Spleen (tissue), 11 donors: Measurements from ENCODE around the gene CPA4. TPM values are rescaled to one million over a fixed set of nuclear protein-coding genes. Genes with fewer than 3 reads are reported as not detected.

Experiments
- DNase-seq: peaks from one replicate; pipeline ENCODE4 v3.0.0-alpha.2; 2020
- H3K27ac ChIP-seq, 8 donors: fragments of 200-600 bp; sonication (generic) in 7 of 8; 1 replicate in 4 of 8; 2 replicates in 4 of 8; pipeline versions ENCODE4 v1.5.0 to v1.8.0; 2016 to 2021; ENCODE audit warnings: inconsistent platforms in 4 of 8, mild to moderate bottlenecking in 4 of 8, moderate library complexity in 1 of 8
- H3K27me3 ChIP-seq, 7 donors: fragments of 200-600 bp; sonication (generic) in 6 of 7; replicated peaks in 1 of 7; 1 replicate in 4 of 7; 2 replicates in 3 of 7; pipeline versions ENCODE4 v1.5.0 to v1.8.0; 2016 to 2021; ENCODE audit warnings: inconsistent platforms in 3 of 7, mild to moderate bottlenecking in 1 of 7
- H3K36me3 ChIP-seq, 6 donors: fragments of 200-600 bp; sonication (generic) in 5 of 6; 1 replicate in 4 of 6; 2 replicates in 2 of 6; pipeline versions ENCODE4 v1.5.0 to v1.8.0; 2016 to 2021; ENCODE audit warnings: inconsistent platforms in 2 of 6
- H3K4me1 ChIP-seq, 6 donors: fragments of 200-600 bp; sonication (generic) in 5 of 6; 1 replicate in 3 of 6; 2 replicates in 3 of 6; pipeline versions ENCODE4 v1.5.0 to v1.8.0; 2016 to 2021; ENCODE audit warnings: inconsistent platforms in 3 of 6
- H3K4me3 ChIP-seq, 8 donors: fragments of 200-600 bp; sonication (generic) in 7 of 8; 1 replicate in 4 of 8; 2 replicates in 4 of 8; pipeline versions ENCODE4 v1.5.0 to v1.8.0; 2016 to 2021; ENCODE audit warnings: inconsistent platforms in 4 of 8, mild to moderate bottlenecking in 4 of 8, moderate library complexity in 2 of 8
- H3K9me3 ChIP-seq, 8 donors: fragments of 200-600 bp; sonication (generic) in 7 of 8; 1 replicate in 4 of 8; 2 replicates in 4 of 8; pipeline versions ENCODE4 v1.5.0 to v1.8.0; 2016 to 2021; ENCODE audit warnings: inconsistent platforms in 4 of 8
- POLR2A ChIP-seq, 3 donors: fragments of 450-650 bp; IDR thresholded peaks; one replicate each; pipeline ENCODE4 v1.5.1; 2017; ENCODE audit warnings: antibody characterized with exemption in 3 of 3, mild to moderate bottlenecking in 1 of 3
- POLR2AphosphoS5 ChIP-seq, 3 donors: sonication (generic); formaldehyde crosslinking; IDR thresholded peaks; one replicate each; pipeline ENCODE4 v1.5.1; 2017; ENCODE audit warnings: antibody characterized with exemption in 3 of 3
- WGBS, 5 donors: extraction: QIAGEN DNeasy Blood & Tissue Kit in 3 of 5; methylation state at CpG; one replicate each; pipeline versions ENCODE4 v1.1.5 to v1.1.7; 2013 to 2018; 5-methylcytosine and 5-hydroxymethylcytosine counted together
- intact Hi-C: fragments of 100-400 bp; cut with DNase I; formaldehyde crosslinking; loops from one replicate; pipeline ENCODE4 v1.15.0; 2023; ENCODE audit warnings: low total_unique reads
- polyA plus RNA-seq, 3 donors: library from polyadenylated mRNA; stranded (reverse); fragments of 200-250 nt; gene quantifications; one replicate each; pipeline ENCODE4 v1.2.1, GENCODE V29; 2013
- total RNA-seq, 7 donors: library from RNA; depleted of rRNA in 3 of 7; stranded (reverse); fragments of >200 nt in 3 of 7; fragmentation: NEBNext Ultra II Directional in 4 of 7; extraction: Animal tissue kit (Norgen Biotek cat#: 25700) in 4 of 7; gene quantifications; one replicate each; pipeline versions ENCODE4 v1.1.0 to v1.2.1, GENCODE V29; 2016 to 2021
- TF ChIP-seq, protein P1 (sequence below), 11 experiments: fragments of 200-600 bp in 7 of 11; fragments of 450-650 bp in 4 of 11; sonication (generic) in 4 of 11; IDR thresholded peaks in 8 of 11; conservative IDR thresholded peaks in 3 of 11; 1 replicate in 7 of 11; 2 replicates in 4 of 11; pipeline versions ENCODE4 v1.4.0 to v1.8.0; 2016 to 2021; ENCODE audit warnings: antibody characterized with exemption in 11 of 11, inconsistent platforms in 4 of 11, mild to moderate bottlenecking in 1 of 11
- donor health status: healthy with polysubstance abuse.
- donor health status: DM: no; HTN: no; CAD: no; lungs with moderate emphysema.
- donor health status: DM: no; HTN: no; CAD: no.
- donor health status: Bipolar disorder and iron deficiency.
- donor health status: healthy.
- donor health status: DM: no; HTN: no; CAD: no.
- donor health status: DM: yes; HTN: yes; CAD: no.

Gene CPA4
- total and polyA plus RNA-seq, 10 donors = 0.15 to 3.3 (median 0.78) TPM

DNA sequence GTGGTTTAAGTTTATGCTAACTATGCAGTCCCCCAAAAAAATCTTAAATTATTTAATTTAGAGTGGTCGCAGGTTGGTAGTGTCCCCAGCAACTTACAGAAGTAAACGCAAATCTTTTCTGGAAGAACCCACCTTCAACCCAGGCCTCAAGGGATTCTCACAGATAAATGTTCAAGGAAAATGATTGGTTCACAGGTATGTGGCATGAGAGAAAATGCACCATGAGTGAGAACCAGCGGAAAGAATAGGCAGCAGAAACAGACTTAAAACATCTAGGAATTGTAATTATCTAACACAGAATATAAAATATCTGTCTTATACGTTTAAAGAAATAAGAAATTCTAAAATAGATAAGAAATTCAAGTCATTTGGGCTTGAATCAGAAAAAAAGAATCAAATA lies 48.9 kb downstream of the CPA4 start:
- WGBS, 5 donors = 91 to 94% (median 94%) methylated on average over 4 of the region's 4 CpGs
- no peak overlapping the region for H3K27ac ChIP-seq

DNA sequence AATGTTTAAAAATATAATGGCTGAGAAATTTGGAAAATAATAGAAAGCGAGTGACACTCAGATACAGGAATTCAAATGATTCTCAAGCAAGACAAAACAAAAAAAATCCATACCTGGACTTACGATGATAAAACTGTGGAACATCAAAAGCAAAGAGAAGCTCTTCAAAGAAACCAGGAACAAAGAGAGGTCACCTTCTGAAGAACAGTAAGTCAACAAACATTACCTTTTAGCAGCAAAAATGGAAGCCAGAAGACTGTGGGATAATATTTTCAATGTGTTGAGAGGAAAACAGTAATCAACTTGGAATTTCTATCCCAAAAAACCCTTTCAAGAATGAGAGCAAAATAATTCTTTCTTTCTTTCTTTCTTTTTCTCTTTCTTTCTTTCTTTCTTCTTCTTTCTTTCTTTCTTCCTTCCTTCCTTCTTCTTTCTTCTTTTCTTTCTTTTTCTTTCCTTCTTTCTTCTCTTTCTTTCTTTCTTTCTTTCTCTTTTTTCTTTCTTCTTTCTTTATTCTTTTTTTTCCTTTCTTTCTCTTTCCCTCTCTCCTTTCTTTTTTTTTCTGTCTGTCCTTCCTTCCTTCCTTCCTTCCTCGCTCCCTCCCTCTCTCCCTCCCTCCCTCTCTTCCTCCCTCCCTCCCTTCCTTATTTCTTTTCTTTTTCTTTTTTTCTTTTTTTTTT lies 49.9 kb downstream of the CPA4 start:
- 90 to 96% (median 94%) methylated on average over 3 of the region's 3 CpGs for WGBS, 5 donors
- H3K9me3 ChIP-seq = peaks cover 0 to 5% (median 0%) of the 10 kb centered on the region in 8 donors
- no peak overlapping the region for H3K27ac ChIP-seq
- H3K27me3 ChIP-seq = no peaks in the 10 kb centered on the region
- no peak for TF ChIP-seq POLR2AphosphoS5 (IDR thresholded peaks at IDR 0.05)
- TF ChIP-seq POLR2A (IDR thresholded peaks at IDR 0.05) = no peak
- TF ChIP-seq, protein P1, sequence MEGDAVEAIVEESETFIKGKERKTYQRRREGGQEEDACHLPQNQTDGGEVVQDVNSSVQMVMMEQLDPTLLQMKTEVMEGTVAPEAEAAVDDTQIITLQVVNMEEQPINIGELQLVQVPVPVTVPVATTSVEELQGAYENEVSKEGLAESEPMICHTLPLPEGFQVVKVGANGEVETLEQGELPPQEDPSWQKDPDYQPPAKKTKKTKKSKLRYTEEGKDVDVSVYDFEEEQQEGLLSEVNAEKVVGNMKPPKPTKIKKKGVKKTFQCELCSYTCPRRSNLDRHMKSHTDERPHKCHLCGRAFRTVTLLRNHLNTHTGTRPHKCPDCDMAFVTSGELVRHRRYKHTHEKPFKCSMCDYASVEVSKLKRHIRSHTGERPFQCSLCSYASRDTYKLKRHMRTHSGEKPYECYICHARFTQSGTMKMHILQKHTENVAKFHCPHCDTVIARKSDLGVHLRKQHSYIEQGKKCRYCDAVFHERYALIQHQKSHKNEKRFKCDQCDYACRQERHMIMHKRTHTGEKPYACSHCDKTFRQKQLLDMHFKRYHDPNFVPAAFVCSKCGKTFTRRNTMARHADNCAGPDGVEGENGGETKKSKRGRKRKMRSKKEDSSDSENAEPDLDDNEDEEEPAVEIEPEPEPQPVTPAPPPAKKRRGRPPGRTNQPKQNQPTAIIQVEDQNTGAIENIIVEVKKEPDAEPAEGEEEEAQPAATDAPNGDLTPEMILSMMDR (IDR thresholded peaks at IDR 0.05 in 8 of 11, conservative IDR thresholded peaks at IDR 0.05 in 3 of 11) = no peak
- intact Hi-C loops = no loop called here
- no peak overlapping the region for H3K4me3 ChIP-seq
- DNase-seq = no peak
- no peaks in the 10 kb centered on the region for H3K36me3 ChIP-seq
- H3K4me1 ChIP-seq = no peaks in the 10 kb centered on the region

More for the DNA sequence above, 48.9 kb downstream of the CPA4 start:
- Histone ChIP-seq H3K4me3 (no peak overlapping the region), H3K4me1 (no peaks in the 10 kb centered on the region), H3K36me3 (no peaks in the 10 kb centered on the region), H3K27me3 (no peaks in the 10 kb centered on the region), H3K9me3 (peaks cover 0 to 5% (median 0%) of the 10 kb centered on the region in 8 donors)
- intact Hi-C loops = no loop called here
- no peak for DNase-seq
- no peak for TF ChIP-seq POLR2AphosphoS5 (IDR thresholded peaks at IDR 0.05)

DNA sequence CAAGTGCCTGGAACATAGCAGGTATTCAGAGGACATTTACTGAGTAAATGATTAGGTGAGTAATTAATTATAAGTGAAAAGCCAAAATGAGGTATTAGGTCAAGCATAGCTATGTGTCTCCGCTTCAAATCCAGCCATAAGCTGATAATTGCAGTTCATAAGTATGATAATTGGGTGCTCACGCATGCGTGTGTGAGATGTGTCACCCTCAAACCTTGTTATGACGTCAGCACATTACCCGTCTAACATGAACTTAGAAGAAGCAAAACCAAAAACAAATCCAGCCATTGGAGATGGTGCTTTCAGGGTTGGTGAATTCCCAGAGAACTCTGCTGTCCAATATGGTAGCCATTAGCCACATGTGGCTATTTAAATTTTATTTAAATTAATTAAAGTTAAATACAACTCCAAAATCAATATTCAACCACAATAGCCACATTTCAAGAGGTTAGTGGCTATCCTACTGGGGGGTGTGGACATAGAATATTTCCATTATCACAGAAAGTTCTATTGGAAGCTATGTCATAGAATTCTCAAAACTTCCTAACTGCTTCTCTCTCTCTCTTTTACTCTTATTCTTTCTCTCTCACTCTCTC lies 51.4 kb downstream of the CPA4 start, which contains the start of gene CPA5:
CPA5 (plus strand) TSS at position 546 of the 596 bp plus-strand sequence. CDS start 1,670 bp downstream, outside the sequence.
- no peaks in the 10 kb centered on the region for H3K27me3 ChIP-seq
- peaks cover 0 to 5% (median 0%) of the 10 kb centered on the region in 8 donors for H3K9me3 ChIP-seq
- H3K27ac ChIP-seq = no peak within 1 kb of the TSS
- WGBS, 5 donors = 90 to 98% (median 92%) methylated on average over 5 of the region's 5 CpGs
- DNase-seq = no peak
- H3K4me3 ChIP-seq = no peak within 1 kb of the TSS
- no peaks in the 10 kb centered on the region for H3K4me1 ChIP-seq
- no peaks in the 10 kb centered on the region for H3K36me3 ChIP-seq
- intact Hi-C loops = no loop called here
- TF ChIP-seq POLR2AphosphoS5 (IDR thresholded peaks at IDR 0.05) (no peak), POLR2A (IDR thresholded peaks at IDR 0.05) (no peak)
- TF ChIP-seq, protein P1 (IDR thresholded peaks at IDR 0.05 in 8 of 11, conservative IDR thresholded peaks at IDR 0.05 in 3 of 11) = no peak

DNA sequence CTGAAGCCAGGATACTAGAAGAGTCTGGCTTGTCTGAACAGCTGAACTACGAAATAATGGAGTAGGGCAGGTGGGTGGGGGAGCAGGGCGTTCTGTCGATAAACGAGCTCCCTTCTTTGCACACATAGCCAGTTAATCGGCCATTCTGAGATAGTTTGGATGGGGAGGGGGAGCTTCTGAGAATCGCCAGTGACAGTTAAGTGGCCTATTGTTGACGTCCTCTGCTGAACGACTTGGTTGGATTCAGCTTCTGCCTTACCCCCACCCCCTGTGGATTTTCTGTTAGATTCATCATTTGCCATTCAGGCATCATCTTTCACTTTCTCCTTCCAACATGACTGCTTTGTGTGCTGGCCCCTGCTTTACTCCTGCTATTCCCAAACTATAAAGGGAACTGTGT lies 52.2 kb downstream of the CPA4 start:
- no peak overlapping the region for H3K27ac ChIP-seq
- no peak overlapping the region for H3K4me3 ChIP-seq
- no peak for DNase-seq
- 65 to 87% (median 81%) methylated on average over 8 of the region's 8 CpGs for WGBS, 5 donors
- intact Hi-C loops = no loop called here
- no peaks in the 10 kb centered on the region for H3K27me3 ChIP-seq
- H3K9me3 ChIP-seq = peaks cover 0 to 5% (median 0%) of the 10 kb centered on the region in 8 donors
- peaks cover 0 to 4% (median 2%) of the 10 kb centered on the region in 6 donors for H3K4me1 ChIP-seq
- TF ChIP-seq POLR2AphosphoS5 (IDR thresholded peaks at IDR 0.05) = no peak
- no peak for TF ChIP-seq POLR2A (IDR thresholded peaks at IDR 0.05)
- TF ChIP-seq, protein P1 (IDR thresholded peaks at IDR 0.05 in 8 of 11, conservative IDR thresholded peaks at IDR 0.05 in 3 of 11) = no peak
- H3K36me3 ChIP-seq = no peaks in the 10 kb centered on the region
